Nephron (organoid): ENCODE measurements around the gene ANAPC2.
A peak's percentile ranks its signal among the peaks of the same experiment; 100 is the strongest.

ENCODE experiments used
- H3K27ac Mint-ChIP-seq, 3 experiments: 2 replicates each; pipeline ENCODE4 v1.8.0; 2020; ENCODE audit warnings: mixed read lengths in 3 of 3, mild to moderate bottlenecking in 2 of 3, moderate library complexity in 1 of 3
- H3K27me3 Mint-ChIP-seq: 2 replicates; pipeline ENCODE4 v1.8.0; 2021; ENCODE audit warnings: low read depth, mild to moderate bottlenecking, moderate library complexity, mixed read lengths
- H3K36me3 Mint-ChIP-seq: 2 replicates; pipeline ENCODE4 v1.8.0; 2020; ENCODE audit warnings: low read depth, mixed read lengths
- H3K4me1 Mint-ChIP-seq: 2 replicates; pipeline ENCODE4 v1.8.0; 2020; ENCODE audit warnings: mixed read lengths
- H3K4me3 Mint-ChIP-seq, 3 experiments: 2 replicates each; pipeline ENCODE4 v1.8.0; 2020; ENCODE audit warnings: mild to moderate bottlenecking in 3 of 3, mixed read lengths in 3 of 3, moderate library complexity in 2 of 3
- H3K9me3 Mint-ChIP-seq: 2 replicates; pipeline ENCODE4 v1.8.0; 2020; ENCODE audit warnings: mixed read lengths
- CTCF ChIP-seq, 3 experiments: fragments of 200-600 bp; sonication (generic); IDR thresholded peaks; one replicate each; pipeline ENCODE4 v1.5.0; 2021; ENCODE audit warnings: antibody characterized with exemption in 3 of 3; ENCODE audit not compliant: unreplicated experiment in 3 of 3

ANAPC2 gene

GRCh38 chr9:137230705-137231371, 42.5 kb upstream of the ANAPC2 start, which contains the start of gene SLC34A3:
Gene SLC34A3 (plus strand): TSS chr9:137230901. CDS start chr9:137231703, 802 bp downstream.
- Mint-ChIP-seq H3K36me3 (no peaks in the 10 kb centered on the region), H3K27ac (peak within 1 kb of the TSS in 2 of 3 experiments; percentile 72 to 73), H3K4me1 (peaks cover 9% of the 10 kb centered on the region), H3K9me3 (no peaks in the 10 kb centered on the region), H3K4me3 (no peak within 1 kb of the TSS), H3K27me3 (peaks cover 9% of the 10 kb centered on the region)
- no peak for TF ChIP-seq CTCF (IDR thresholded peaks at IDR 0.05; ENCODE audit: unreplicated experiment in 3 of 3)

GRCh38 chr9:137229903-137230704, 41.7 kb upstream of the ANAPC2 start:
- H3K27ac Mint-ChIP-seq = peak overlapping the region in 2 of 3 experiments; percentile 72 to 73
- H3K4me3 Mint-ChIP-seq = no peak overlapping the region
- H3K4me1 Mint-ChIP-seq = peaks cover 9% of the 10 kb centered on the region
- no peaks in the 10 kb centered on the region for H3K36me3 Mint-ChIP-seq
- H3K27me3 Mint-ChIP-seq = peaks cover 7% of the 10 kb centered on the region
- H3K9me3 Mint-ChIP-seq = no peaks in the 10 kb centered on the region
- no peak for TF ChIP-seq CTCF (IDR thresholded peaks at IDR 0.05; ENCODE audit: unreplicated experiment in 3 of 3)

GRCh38 chr9:137228968-137229896, 40.9 kb upstream of the ANAPC2 start:
- Mint-ChIP-seq H3K4me3 (no peak overlapping the region), H3K27ac (peak overlapping the region in 2 of 3 experiments; percentile 72 to 73), H3K36me3 (no peaks in the 10 kb centered on the region), H3K27me3 (peaks cover 4% of the 10 kb centered on the region), H3K9me3 (no peaks in the 10 kb centered on the region), H3K4me1 (peaks cover 5% of the 10 kb centered on the region)
- TF ChIP-seq CTCF (IDR thresholded peaks at IDR 0.05; ENCODE audit: unreplicated experiment in 3 of 3) = no peak

GRCh38 chr9:137228506-137228967, 40.2 kb upstream of the ANAPC2 start:
- no peak overlapping the region for H3K4me3 Mint-ChIP-seq
- H3K9me3 Mint-ChIP-seq = no peaks in the 10 kb centered on the region
- H3K36me3 Mint-ChIP-seq = no peaks in the 10 kb centered on the region
- H3K27me3 Mint-ChIP-seq = peaks cover 4% of the 10 kb centered on the region
- no peak for TF ChIP-seq CTCF (IDR thresholded peaks at IDR 0.05; ENCODE audit: unreplicated experiment in 3 of 3)
- no peak overlapping the region for H3K27ac Mint-ChIP-seq
- H3K4me1 Mint-ChIP-seq = peaks cover 5% of the 10 kb centered on the region

GRCh38 chr9:137227853-137228505, 39.6 kb upstream of the ANAPC2 start:
- no peaks in the 10 kb centered on the region for H3K36me3 Mint-ChIP-seq
- peak overlapping the region; percentile 41 to 65 (median 46) for H3K27ac Mint-ChIP-seq
- peaks cover 5% of the 10 kb centered on the region for H3K4me1 Mint-ChIP-seq
- H3K27me3 Mint-ChIP-seq = peaks cover 4% of the 10 kb centered on the region
- H3K9me3 Mint-ChIP-seq = no peaks in the 10 kb centered on the region
- no peak for TF ChIP-seq CTCF (IDR thresholded peaks at IDR 0.05; ENCODE audit: unreplicated experiment in 3 of 3)
- H3K4me3 Mint-ChIP-seq = peak overlapping the region; percentile 24 to 59 (median 44)
